Stimulated activated CD4-positive, alpha-beta T cell treated with anti-CD3 and anti-CD28 coated beads, Interleukin-1b, Interleukin-23, amount 100 ng/mL, for 24 hours (primary cell): ENCODE results near the gene ZFP69.
"Not testable (repeated sequence)": the region's sequence is repeated elsewhere in the genome, so short reads cannot be mapped to it uniquely, and the experiment has no call there.

Source experiments
- DNase-seq, 4 experiments: peaks; one replicate each; pipeline ENCODE4 v3.0.0-alpha.2; 2020; ENCODE audit warnings: low read depth in 4 of 4, low spot score in 1 of 4

The ZFP69 gene

DNA sequence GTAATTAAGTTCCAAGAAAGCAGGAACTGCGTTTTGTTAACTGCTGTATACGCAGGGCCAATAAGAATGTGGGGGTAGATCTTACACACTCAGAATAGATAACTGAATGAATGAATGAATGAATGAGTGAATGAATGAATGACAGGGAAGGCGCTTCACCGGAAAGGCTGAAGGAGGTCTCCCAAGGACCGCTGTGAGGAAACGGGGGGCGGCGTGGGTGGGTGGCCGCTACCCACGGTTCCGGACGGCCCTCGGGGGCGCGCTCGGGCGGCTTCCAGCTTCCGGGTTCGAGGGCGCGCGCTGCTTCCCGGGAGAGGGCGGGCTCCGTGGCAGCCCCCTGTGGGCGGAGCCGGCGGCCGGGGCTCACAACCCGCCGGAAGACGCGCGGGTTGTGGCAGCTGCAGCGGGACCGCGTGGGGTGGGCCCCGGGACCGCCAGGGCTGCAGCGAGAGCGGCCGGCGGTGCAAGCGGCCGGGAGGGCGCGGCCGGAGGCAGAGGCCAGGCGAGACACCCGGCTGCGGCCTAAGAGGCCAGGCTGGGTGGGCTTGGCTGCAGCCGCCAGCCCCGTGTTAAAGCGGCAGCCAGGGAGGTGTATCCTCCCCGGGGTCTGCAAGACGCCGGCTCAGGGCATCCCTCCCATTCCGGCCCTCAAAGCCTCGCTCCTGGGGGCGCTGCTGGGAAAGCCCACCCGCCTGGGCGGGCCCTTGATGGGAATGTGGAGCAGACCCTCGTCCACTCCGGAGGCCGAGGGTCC is at the start of gene ZFP69:
ZFP69 (plus strand) TSS at position 367 of the 754 bp plus-strand sequence. CDS start 2,072 bp downstream, outside the sequence.
- DNase-seq, result peak; percentile 11 to 62 (median 45)

DNA sequence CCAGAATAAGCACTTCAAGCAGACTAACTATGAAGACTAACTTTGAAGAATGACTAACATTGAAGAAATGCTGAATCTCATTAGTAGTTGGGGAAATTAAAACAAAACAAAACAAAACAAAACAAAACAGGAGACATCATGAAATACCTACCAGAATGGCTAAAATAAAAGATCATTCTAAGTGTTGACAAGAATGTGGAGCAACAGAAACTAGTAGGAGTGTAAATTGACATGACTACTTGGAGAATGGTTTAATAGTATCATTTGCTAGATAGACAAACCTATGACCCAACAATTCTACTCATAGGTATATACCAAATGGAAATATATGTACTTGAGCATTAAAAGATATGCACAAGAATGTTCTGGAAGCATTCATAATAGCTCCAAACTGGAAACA is 45.7 kb upstream of the ZFP69 start:
- DNase-seq, result no peak

DNA sequence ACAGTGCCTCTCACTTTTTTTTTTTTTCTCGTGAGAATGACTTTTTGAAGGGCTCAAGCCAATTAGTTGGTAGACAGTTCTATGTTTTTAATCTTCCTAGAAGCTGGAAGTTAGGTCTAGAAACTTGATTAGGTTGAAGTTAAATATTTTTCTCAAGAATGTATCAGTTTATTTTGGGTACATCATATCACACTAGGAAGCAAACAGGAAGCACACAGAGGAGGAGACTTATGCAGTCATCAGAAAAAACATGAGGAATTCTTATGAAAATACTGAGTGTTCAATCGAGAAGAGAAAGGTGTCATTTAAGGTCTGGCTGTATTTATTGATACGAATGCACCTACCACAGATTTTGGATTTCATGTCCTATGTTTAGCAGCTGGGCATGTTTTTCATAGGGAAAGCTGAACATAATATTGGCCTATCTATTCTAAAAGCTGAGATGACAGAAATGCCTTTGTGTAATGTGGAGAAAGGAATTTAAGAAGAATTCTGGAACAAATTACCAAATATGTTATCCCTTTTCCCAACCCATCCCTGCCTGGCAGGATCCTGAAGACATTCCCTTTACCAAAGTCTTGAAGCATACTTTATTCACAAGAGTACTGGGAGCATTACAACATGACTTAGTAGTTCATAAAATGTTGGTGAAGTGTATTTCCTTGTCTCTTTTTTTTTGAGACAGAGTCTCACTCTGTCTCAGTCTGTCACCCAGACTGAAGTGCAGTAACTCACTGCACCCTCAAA is 44.3 kb upstream of the ZFP69 start:
- no peak for DNase-seq

DNA sequence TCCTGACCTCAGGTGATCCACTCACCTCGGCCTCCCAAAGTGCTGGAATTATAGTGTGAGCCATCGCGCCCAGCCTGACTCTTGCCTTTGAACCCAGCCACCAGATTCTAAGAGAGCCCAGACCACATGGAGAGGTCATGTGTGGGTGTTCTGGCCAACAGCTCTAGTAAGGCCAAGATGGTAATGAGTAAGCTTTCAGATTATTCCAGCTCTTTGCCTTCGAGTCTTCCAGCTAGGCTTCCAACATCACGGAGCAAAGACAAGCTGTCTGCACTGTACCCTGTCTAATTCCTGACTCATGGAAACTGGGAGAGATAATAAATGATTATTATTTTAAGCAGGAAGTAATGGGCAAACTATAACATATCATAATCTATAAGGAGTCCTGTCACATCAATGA is 41.6 kb upstream of the ZFP69 start:
- no peak for DNase-seq

DNA sequence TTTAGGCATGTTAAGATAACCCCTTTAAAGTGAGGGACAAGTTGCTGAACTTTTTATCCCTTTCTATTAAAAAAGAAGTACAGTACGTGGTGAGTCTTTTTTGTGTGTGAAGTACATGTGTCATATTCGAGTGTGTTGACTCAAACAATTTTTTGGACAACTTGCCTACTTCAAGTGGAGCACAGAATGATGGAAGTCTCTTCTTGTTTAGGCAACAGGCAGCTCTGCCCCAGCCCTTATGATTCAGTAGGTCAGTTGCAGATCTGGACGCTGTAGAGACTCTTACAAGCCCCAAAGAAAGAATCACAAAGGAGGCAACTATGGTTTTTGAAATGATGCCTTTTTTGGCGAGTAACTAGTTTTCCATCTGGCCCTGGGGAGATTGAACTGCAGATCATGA is 41.2 kb upstream of the ZFP69 start:
- no peak for DNase-seq

DNA sequence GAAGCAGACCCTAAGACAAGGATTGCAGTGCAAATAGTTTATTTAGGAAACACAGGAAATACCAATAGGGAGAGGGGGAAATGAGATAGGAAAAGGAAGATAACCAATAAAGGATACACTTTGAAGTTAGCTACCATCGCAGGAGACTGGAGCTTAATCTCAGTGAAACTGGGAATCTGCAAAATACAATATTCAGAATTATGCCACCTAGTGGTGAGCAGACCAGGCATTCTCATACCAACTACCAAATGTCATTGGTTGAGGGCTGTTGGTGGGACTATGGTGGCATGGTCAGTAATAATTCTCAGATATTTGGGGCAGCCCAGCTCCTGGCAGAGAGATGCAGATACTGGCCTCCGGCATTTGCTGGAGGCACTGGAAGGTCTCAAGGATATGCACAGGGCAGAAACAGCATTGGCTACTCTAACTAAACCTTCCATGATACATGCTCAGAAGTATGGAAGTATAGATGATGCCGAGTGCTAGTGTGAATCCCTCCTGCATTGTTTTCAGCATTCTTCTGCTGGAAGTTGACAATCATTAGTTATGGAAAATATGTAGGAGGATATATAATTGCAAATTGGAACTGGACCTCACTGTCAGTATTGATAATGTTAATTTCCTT is 38.6 kb upstream of the ZFP69 start:
- no peak for DNase-seq

DNA sequence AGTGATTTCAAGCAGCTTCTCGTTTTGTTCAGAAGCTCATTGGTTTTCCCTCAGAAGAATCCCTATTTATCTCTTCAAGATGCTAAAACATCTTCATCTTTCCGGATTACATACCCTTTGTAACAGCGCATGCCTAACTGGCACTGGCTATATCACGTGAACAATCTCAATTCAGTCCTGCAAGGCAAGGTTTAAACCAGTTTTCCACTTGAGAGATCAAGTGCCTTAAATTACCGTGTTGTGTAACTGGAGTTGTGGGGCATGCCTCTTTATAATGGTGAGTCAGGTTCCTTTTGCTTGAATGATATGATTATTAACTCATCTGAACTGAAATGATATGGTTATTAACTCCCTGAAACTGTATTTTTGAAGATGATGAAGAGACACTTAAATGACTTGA is 37.8 kb upstream of the ZFP69 start:
- no peak for DNase-seq

DNA sequence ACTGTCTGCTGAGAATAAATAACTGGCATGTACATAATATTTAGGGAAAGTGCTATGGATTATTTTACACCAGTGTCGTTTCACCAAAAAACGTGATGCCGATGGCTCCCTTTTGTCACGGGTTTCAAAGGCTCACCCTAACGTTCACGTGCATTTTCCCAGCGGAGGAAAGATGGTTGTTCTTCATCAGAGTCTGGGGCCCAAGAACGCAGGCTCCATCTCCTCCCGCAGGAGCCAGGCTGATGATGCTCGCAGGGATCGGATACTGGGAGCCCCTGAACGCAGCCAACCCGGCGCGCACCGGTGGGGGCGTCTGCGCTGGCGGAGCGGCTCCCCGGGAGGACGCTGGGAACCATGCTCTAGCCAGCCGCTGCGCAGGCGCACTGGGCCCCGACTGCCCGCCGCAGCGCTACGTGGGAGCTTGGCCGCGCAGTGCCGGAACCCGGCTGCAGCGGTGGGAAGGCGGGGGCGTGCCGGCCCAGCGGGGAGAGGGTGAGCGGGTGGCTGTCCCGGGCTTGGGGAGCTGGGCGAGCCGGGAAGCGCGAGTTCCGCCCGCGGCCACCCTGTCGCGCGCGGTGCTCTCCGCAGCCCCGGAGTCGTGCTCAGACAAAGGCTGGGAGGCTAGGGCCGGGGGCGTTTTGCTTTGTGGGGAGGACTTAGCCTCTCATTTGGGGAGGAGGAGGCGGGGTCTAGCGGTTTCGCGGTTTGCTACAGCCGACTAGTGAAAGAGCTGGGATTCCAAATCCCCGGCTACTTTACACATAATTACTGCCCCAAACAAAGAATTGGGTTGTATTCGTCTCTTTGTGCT is 27.2 kb upstream of the ZFP69 start, which contains the start of gene ZFP69B:
ZFP69B (plus strand) TSS at position 793 of the 811 bp plus-strand sequence. CDS start 486 bp downstream, outside the sequence.
- peak; percentile 72 to 88 (median 81) for DNase-seq

DNA sequence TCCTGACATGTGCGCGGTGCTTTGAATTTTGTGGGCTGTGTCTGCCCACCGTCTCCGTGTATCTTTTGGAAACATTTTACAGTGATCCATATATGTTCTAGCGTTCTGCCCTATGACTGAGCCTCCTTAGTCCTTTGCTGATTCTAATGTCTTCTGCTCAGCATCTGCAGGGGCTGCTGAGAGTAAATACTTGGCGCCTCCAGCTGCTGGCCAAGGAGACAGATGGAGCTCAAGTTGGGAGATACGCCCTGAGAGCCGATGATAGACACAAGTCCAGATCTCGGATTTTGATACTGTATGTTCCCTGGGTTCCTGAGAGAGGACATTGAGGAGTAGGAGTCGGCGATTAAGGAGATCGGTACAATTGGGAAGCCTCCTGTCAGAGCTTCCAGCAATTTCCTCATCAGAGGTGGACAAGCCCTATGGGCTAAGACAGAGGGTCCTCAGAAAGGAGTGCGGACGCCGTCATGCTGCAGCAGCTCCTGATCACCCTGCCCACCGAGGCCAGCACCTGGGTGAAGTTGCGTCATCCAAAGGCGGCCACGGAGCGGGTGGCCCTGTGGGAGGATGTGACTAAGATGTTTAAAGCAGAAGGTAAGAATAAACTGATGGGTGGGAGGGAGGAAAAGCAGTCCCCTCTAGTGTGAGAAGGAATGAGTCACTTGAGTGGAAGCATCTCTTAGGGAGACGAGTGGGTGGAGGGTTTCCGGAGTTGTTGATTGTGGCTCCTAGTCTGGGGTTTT is 26.4 kb upstream of the ZFP69 start:
- DNase-seq, result peak; percentile 50 to 78 (median 66)

DNA sequence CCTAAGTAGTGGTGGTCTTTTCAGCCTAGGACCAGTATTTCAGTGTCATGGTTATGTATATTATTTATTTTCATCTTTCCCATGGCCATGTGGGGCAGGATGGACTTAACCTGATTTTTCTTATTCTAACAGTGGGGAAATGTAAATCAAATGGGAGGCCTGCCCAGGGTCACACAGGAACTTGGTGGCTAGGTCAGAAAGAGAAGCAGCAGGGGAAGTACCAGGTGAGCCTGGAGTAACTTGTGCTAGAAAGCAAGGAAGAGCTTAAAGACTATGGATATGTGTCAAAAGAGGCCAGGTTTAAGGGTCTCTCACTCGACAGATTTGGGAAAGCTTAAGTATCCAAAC is 25.9 kb upstream of the ZFP69 start:
- no peak for DNase-seq

DNA sequence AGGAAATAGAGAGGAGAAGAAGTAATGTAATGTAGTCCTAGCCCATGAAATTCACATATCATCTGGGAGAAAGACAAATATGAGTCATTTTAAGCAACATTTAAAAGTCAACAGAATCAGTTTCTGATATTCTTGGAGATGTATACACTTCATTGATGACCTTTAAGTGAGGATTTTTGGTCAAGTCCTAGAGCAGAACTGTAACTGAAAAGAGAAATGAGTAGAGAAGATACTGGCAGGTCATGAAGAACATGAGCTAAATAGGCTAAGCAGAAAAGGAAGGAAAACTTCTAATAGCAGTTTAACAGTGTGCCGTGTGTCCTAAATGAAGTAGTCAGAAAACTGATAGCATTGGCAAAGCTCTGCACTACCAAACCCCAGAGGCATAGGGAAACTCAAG is 22.2 kb upstream of the ZFP69 start:
- DNase-seq, result no peak

DNA sequence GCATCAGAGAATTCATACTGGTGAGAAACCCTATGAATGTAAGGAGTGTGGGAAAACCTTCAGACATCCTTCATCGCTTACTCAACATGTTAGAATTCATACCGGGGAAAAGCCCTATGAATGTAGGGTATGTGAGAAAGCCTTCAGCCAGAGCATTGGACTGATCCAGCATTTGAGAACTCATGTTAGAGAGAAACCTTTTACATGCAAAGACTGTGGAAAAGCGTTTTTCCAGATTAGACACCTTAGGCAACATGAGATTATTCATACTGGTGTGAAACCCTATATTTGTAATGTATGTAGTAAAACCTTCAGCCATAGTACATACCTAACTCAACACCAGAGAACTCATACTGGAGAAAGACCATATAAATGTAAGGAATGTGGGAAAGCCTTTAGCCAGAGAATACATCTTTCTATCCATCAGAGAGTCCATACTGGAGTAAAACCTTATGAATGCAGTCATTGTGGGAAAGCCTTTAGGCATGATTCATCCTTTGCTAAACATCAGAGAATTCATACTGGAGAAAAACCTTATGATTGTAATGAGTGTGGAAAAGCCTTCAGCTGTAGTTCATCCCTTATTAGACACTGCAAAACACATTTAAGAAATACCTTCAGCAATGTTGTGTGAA is 14.0 kb upstream of the ZFP69 start:
- no peak for DNase-seq

DNA sequence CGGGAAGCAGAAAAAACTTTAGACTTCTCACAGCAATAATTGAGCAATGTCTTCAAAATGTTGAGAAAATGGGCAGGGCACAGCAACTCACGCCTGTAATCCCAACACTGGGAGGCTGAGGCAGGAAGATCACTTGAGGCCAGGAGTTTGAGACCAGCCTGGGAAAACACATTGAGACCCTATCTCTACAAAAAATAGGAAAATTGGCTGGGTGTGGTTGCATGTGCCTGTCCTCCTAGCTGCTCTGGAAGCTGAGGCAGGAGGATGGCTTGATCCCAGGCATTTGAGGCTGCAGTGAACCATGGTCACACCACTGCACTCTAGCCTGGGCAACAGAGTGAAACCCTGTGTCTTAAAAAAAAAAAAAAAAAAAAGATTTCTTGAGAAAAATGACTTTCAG is 7.8 kb upstream of the ZFP69 start:
- DNase-seq, result no peak

DNA sequence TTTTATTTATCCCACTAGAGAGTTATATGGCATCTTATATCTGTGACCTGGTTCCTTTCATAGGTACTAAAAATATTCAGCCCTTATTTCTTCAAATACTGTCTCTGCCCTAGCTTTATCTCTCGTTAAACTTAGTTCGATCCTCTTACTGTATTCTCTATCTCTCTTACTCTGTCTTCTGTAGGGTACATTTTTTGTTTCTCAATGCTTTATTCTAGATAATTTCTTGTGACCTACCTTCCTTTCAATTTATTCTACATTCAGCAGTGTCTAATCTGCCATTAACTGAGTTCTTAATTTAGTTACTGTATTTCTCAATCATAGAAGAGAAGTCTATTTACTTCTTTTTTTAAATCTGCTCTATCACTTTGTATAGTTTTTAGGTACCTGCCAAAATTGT is 1.8 kb upstream of the ZFP69 start:
- no peak for DNase-seq

DNA sequence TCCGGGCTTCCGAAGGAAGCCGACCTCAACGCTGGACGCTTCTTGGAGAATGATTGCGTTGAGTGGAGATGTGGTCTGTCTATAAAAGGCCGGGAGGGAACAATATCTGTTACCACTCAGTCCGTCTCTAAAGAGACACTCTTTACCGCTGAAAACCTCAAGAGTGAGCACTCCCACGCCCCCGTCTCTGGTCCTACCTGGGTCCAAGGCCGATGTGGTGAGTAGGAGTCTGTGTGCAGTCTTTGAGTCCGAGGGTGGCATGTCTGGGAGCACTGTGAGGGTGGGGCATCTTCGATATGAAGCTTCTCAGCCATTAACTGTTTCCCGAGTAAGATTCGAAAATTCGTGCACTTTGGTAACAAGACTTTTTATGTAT is 576 bp downstream of the ZFP69 start:
- DNase-seq, result no peak

DNA sequence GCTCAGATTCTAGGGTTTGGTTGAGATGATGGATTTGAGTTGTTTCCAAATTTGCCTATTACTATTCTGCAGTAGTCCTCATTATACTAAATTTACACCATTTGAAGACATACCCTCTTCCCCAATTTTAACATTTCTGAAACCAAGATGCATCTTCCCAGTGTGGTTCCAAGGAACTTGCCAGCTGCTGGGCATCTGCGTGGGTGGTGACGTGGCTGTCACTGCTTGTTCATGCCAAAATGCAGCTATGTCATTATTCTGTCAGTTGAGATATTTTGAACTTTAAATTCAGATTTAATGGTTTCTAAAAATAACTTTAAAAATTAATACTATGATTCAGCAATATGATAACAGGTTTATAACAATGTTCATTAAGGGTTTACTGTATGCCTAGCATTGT is 1.2 kb downstream of the ZFP69 start:
- DNase-seq, result no peak

DNA sequence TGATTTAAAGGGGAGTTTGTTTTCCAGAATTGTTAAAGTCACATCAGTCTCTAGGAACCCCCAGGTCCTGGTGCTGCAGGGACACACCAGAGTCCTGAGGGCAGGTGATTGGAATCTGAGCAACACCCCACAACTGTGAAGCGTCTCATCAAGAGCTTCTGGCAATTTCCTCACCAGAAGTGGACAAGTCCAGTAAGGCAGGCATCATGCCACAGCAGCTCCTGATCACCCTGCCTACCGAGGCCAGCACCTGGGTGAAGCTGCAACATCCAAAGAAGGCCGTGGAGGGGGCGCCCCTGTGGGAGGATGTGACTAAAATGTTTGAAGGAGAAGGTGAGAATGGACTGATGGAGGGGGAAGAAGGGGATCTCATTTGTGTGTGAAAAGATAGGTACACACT is 2.1 kb downstream of the ZFP69 start:
- DNase-seq, result no peak

DNA sequence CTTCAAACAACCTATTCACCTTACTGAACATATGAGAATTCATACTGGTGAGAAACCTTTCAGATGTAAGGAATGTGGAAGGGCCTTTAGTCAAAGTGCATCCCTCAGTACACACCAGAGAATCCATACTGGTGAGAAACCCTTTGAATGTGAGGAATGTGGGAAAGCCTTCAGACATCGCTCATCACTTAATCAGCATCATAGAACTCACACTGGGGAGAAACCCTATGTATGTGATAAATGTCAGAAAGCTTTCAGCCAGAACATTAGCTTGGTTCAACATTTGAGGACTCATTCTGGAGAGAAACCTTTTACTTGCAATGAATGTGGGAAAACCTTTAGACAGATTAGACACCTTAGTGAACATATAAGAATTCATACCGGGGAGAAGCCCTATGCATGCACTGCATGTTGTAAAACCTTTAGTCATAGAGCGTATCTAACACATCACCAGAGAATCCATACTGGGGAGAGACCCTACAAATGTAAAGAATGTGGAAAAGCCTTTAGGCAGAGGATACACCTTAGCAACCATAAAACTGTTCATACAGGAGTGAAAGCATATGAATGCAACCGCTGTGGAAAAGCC is 18.3 kb downstream of the ZFP69 start:
- DNase-seq, result no peak

DNA sequence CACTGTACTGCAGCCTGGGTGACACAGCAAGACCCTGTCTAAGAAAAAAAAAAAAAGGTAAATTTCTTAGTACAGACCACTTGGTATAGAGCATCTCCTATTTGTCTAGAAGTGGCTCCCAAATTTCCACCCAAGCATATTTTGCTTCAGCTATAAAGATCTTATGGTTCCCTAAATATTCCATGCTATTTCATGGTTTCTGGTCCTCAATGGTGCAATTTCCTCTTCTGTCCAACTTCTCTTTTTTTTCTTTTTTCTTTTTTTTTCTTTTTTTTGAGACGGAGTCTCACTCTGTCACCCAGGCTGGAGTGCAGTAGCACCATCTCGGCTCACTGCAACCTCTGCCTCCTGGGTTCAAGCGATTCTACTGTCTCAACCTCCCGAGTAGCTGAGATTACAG is 25.6 kb downstream of the ZFP69 start:
- DNase-seq, result not testable (repeated sequence)

DNA sequence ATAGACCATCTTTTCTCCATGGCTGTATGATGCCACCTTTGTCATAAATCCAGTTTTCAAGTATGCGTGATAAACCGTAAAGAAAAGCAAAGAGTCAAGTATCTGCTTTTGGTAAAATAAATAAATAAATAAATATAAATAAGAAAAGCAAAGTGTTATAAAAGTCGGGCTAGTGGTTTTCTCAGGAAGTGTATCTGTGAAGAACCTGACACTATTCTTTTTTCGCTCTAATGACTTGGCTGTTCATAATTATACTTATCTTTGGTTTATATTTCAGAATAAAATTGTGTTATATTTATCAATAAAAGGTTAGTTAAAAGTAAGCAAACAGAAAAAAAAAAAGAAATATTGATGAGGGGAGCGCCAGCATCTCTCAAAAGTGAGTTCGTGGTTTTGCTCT is 30.9 kb downstream of the ZFP69 start:
- no peak for DNase-seq
